NB4 (cell line): ENCODE data around the gene TENM4.
A peak's percentile ranks its signal among the peaks of the same experiment; 100 is the strongest.

Source experiments
- DNase-seq: peaks from one replicate; pipeline ENCODE4 v3.0.0; 2010; ENCODE audit warnings: low read depth
- H3K4me3 ChIP-seq: one replicate; pipeline ENCODE4 v1.5.1; 2011; ENCODE audit warnings: mild to moderate bottlenecking, low read depth, low read length, moderate library complexity
- CTCF ChIP-seq: IDR thresholded peaks from one replicate; pipeline ENCODE4 v1.5.1; 2012; ENCODE audit warnings: low read depth, low read length
- MAX ChIP-seq: IDR thresholded peaks from 2 replicates; pipeline ENCODE4 v1.6.1; 2011; ENCODE audit warnings: low read depth, low read length
- MYC ChIP-seq: IDR thresholded peaks from 2 replicates; pipeline ENCODE4 v1.6.1; 2011; ENCODE audit warnings: low read depth, low read length
- POLR2A ChIP-seq: IDR thresholded peaks from 2 replicates; pipeline ENCODE4 v1.6.1; 2011; ENCODE audit warnings: mild to moderate bottlenecking; ENCODE audit not compliant: insufficient read length; ENCODE audit errors: extremely low read depth

TENM4 gene

DNA sequence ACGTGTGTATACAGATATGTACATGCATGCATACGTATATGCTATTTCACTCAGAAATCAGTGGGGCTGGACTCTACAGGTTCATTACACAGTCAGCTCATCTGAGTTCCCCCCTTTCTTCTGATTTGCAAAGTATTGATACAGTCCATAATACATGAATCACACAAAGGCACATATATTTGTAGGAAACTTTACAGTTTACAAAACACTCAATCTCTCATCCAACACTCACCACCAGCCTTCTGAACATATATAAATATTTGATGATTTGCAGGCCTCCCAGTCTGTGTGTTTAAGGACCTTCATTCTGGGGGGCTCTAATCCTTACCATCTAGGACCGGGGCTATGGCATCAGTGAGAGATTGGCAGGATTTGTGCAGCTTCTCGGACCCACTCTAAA, 293.8 kb downstream of the TENM4 start:
- H3K4me3 ChIP-seq = no peak overlapping the region
- no peak for TF ChIP-seq MYC
- no peak for TF ChIP-seq CTCF
- TF ChIP-seq MAX = no peak
- no peak for TF ChIP-seq POLR2A
- no peak for DNase-seq

DNA sequence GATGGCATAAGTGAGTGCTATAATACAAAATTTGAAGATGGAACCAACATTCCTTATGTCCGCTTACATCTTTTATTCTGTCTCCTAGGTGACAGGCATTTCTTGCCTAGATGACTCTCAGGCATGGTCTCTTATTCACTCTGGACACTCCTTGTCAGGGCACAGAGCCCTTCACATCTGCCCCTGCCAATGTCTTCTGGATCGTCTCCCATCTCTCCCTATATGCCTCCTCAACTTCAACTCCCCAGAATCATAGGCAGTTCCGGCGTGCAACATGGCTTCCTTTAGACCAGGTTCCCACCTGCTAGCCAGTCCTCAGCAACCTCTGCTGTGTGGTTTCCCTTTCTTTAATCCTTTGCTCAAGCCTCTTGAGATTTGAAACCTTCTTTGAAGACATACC, 300.9 kb downstream of the TENM4 start:
- H3K4me3 ChIP-seq = no peak overlapping the region
- peak; percentile 12 for DNase-seq
- TF ChIP-seq CTCF = no peak
- no peak for TF ChIP-seq POLR2A
- no peak for TF ChIP-seq MYC
- TF ChIP-seq MAX = no peak

DNA sequence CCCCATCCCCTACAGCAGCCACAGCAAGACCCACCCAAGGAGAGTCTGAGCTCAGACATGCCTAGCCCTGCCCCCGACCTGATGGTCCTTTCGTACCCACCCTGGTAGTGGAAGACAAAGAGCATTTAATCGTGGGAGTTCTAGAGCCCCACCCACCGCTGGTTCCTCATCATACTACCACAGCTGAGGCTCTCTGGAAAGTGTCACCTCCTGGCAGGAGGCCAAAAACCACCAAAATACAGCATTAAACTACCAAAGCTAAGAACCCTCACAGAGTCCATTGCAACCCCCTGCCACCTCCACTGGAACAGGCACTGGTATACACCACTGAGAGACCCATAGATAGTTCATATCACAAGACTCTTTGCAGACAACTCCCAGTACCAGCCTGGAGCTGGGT, 311.1 kb downstream of the TENM4 start:
- H3K4me3 ChIP-seq = no peak overlapping the region
- TF ChIP-seq MAX (no peak), CTCF (no peak), MYC (no peak), POLR2A (no peak)
- DNase-seq = no peak

- TF ChIP-seq MAX = no peak
- no peak for TF ChIP-seq MYC
- no peak for TF ChIP-seq CTCF
- no peak for TF ChIP-seq POLR2A
- no peak for DNase-seq
- H3K4me3 ChIP-seq = no peak overlapping the region
Observed at GRCh38 chr11:79128291-79128690, 312.5 kb downstream of the TENM4 start.

DNA sequence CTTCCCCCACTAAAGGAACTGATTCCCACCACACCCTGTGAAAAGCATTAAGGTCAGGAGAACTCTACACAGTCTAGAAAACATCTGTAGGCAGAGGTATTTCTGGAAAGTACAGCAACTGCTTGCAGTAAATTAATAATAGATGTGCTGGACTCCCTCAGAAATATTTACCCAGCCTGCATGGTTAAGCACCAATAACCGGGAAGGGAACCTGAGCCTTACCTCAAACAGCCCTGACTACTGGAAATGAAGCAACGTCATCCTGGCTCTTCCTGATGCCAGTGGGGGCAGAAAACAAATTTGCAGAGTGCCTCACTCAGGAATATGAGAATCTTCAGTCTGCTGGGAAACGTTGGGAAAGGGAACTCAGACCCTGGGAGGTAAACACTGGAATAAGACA, 318.1 kb downstream of the TENM4 start:
- TF ChIP-seq MYC (no peak), MAX (no peak), POLR2A (no peak), CTCF (no peak)
- no peak for DNase-seq
- no peak overlapping the region for H3K4me3 ChIP-seq

DNA sequence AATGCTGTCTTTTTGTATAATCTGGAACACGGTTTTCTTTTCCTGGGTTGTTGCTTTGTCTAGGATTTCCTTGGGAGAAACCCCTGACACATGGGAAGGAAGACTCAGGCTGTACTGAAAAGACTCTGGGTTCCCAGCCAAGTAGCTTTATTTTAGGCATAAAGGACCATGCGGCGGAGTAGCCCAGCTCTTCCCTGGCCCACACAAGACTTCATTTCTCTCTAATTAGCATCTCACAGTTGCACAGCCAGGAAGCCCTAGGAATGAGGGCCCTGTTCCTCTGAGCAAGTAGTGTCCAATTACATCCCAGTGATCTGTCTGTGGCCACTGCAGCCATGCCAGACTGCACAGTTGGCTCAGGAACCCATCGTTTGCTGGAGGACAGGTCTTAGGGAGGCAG, 319.5 kb downstream of the TENM4 start:
- DNase-seq = no peak
- H3K4me3 ChIP-seq = no peak overlapping the region
- no peak for TF ChIP-seq MYC
- no peak for TF ChIP-seq CTCF
- TF ChIP-seq MAX = no peak
- TF ChIP-seq POLR2A = no peak
